Gastrocnemius medialis (tissue), 4 donors: Measurements from ENCODE around the gene STRN4.

ENCODE experiments used
- CTCF ChIP-seq, 5 experiments: fragments of 450-650 bp in 3 of 5; fragments of 200-600 bp in 2 of 5; sonication (generic) in 2 of 5; IDR thresholded peaks in 4 of 5; conservative IDR thresholded peaks in 1 of 5; 1 replicate in 4 of 5; 2 replicates in 1 of 5; pipeline ENCODE4 v1.5.1; 2016 to 2019; ENCODE audit warnings: antibody characterized with exemption in 5 of 5, mild to moderate bottlenecking in 3 of 5, moderate library complexity in 3 of 5
- POLR2A ChIP-seq, 2 donors: fragments of 450-650 bp; IDR thresholded peaks; one replicate each; pipeline ENCODE4 v1.6.1; 2017; ENCODE audit warnings: antibody characterized with exemption in 2 of 2, mild to moderate bottlenecking in 2 of 2, moderate library complexity in 2 of 2

DNA sequence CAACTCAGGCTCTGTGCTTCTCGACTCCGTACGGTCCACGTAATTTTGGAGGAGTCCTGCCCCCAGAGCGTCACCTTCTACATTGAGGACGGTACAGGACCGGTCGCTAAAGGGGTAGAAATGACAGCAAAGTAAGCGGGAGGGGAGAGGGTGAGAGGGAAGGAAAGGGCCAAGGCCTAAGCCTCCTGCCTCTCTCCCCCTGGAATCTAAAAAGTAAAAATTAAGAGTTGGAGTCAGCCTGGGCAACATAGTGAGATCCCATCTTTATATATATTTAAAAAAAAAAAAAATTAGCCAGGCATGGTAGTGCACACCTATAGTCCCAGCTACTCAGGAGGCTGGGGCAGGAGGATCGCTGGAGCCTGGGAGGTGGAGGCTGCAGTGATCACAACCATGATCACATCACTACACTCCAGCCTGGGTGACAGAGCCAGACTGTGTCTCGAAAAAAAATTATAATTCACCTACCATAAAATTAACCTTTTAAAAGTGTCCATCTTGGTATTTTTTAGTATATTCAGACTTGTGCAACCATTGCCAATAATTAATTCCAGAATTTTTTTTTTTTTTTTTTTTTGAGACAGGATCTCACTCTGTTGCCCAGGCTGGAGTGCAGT is 29.5 kb upstream of the STRN4 start:
- TF ChIP-seq CTCF (IDR thresholded peaks at IDR 0.05 in 4 of 5, conservative IDR thresholded peaks at IDR 0.05 in 1 of 5) (no peak), POLR2A (IDR thresholded peaks at IDR 0.05) (no peak)
